CD4-positive, alpha-beta memory T cell (primary cell): Measurements from ENCODE around the gene ITPR2. TPM values are rescaled to one million over a fixed set of nuclear protein-coding genes. Genes with fewer than 3 reads are reported as not detected.

Experiments
- CTCF ChIA-PET: fragments of 350-600 bp; sonication (Branson Sonifier 250); formaldehyde crosslinking; loops from one replicate; lab custom pipeline; 2021; ENCODE audit warnings: inconsistent platforms; ENCODE audit not compliant: partially characterized antibody; lab: Charles Lee
- POLR2A ChIA-PET: fragments of 350-600 bp; sonication (Branson Sonifier 250); formaldehyde crosslinking; loops from one replicate; lab custom pipeline; 2021; ENCODE audit not compliant: partially characterized antibody; lab: Charles Lee
- DNase-seq, 5 donors: peaks; one replicate each; pipeline versions ENCODE4 v3.0.0 to v3.0.0-alpha.2; 2020 to 2022; ENCODE audit warnings: mixed read lengths in 1 of 5
- H3K27ac ChIP-seq: one replicate; pipeline ENCODE4 v1.7.0; 2013; ENCODE audit warnings: low read depth, low read length
- H3K27me3 ChIP-seq: 2 replicates; pipeline ENCODE4 v1.7.0; 2013; ENCODE audit warnings: mild to moderate bottlenecking, low read length, moderate library complexity; ENCODE audit not compliant: insufficient read depth
- H3K36me3 ChIP-seq: 2 replicates; pipeline ENCODE4 v1.7.0; 2013; ENCODE audit warnings: mild to moderate bottlenecking, low read length, moderate library complexity; ENCODE audit not compliant: insufficient read depth
- H3K4me1 ChIP-seq: 2 replicates; pipeline ENCODE4 v1.7.0; 2013; ENCODE audit warnings: mild to moderate bottlenecking, low read length, moderate library complexity; ENCODE audit not compliant: insufficient read depth
- H3K4me3 ChIP-seq, 2 donors: one replicate each; pipeline ENCODE4 v1.7.0; 2013; ENCODE audit warnings: low read length in 2 of 2, mild to moderate bottlenecking in 1 of 2
- H3K9me3 ChIP-seq, 2 donors: one replicate each; pipeline ENCODE4 v1.7.0; 2013; ENCODE audit warnings: low read length in 2 of 2, control low read depth in 1 of 2; ENCODE audit not compliant: control insufficient read depth in 1 of 2
- H3K27ac Mint-ChIP-seq, 7 donors: one replicate each; pipeline ENCODE4 v1.8.0; 2020 to 2021; ENCODE audit warnings: mixed read lengths in 7 of 7, mild to moderate bottlenecking in 6 of 7, inconsistent platforms in 3 of 7, moderate library complexity in 3 of 7
- H3K27me3 Mint-ChIP-seq, 2 donors: one replicate each; pipeline ENCODE4 v1.8.0; 2020 to 2021; ENCODE audit warnings: mixed read lengths in 2 of 2
- H3K36me3 Mint-ChIP-seq, 2 donors: one replicate each; pipeline ENCODE4 v1.8.0; 2020 to 2021; ENCODE audit warnings: mixed read lengths in 2 of 2, inconsistent platforms in 1 of 2, mild to moderate bottlenecking in 1 of 2
- H3K4me1 Mint-ChIP-seq, 4 donors: one replicate each; pipeline ENCODE4 v1.8.0; 2020 to 2021; ENCODE audit warnings: mixed read lengths in 4 of 4, mild to moderate bottlenecking in 1 of 4
- H3K4me3 Mint-ChIP-seq, 8 donors: one replicate each; pipeline ENCODE4 v1.8.0; 2020 to 2021; ENCODE audit warnings: mixed read lengths in 8 of 8, mild to moderate bottlenecking in 7 of 8, moderate library complexity in 6 of 8, inconsistent platforms in 3 of 8
- H3K9me3 Mint-ChIP-seq, 8 donors: one replicate each; pipeline ENCODE4 v1.8.0; 2020 to 2021; ENCODE audit warnings: mixed read lengths in 8 of 8, mild to moderate bottlenecking in 5 of 8, inconsistent platforms in 3 of 8, moderate library complexity in 1 of 8
- intact Hi-C: fragments of 100-400 bp; cut with micrococcal nuclease; formaldehyde crosslinking; loops from one replicate; pipeline ENCODE4 v1.15.1; 2023
- polyA plus RNA-seq, 2 donors: library from polyadenylated mRNA; unstranded; fragments of 300-500 nt; fragmentation: Illumina TruSeq; gene quantifications; one replicate each; pipeline ENCODE4 v1.2.3, GENCODE V29; 2021
- total RNA-seq, 2 experiments: library from RNA; stranded (reverse); gene quantifications; one replicate each; pipeline ENCODE4 v1.2.3, GENCODE V29; 2021

ITPR2 gene
- total and polyA plus RNA-seq, 4 experiments from 2014 or later = 4.7 to 55.6 (median 34.1) TPM

DNA sequence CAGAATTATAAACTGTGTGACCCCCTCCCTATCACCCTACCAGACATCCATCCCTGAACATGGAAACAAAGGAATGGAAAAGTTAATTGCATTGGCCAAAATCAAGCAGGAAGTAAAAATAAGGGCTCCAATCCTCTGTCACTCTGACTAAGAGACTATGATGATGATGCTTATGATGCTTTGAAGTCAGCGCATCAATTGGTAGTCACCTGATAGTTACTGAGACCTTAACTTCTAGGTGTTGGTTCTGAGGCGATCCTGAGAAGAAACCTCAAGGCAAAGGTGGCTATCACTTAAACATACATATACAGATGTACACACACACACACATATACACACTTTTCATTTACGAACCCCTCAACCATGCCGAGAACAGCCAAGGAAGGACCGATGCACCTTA lies 6.6 kb downstream of the ITPR2 start:
- Histone ChIP-seq H3K27me3 (no peaks in the 10 kb centered on the region), H3K4me1 (peaks cover 22% of the 10 kb centered on the region), H3K4me3 (no peak overlapping the region), H3K27ac (no peak overlapping the region), H3K36me3 (no peaks in the 10 kb centered on the region), H3K9me3 (no peaks in the 10 kb centered on the region)
- ChIA-PET CTCF (interaction anchor here (1.2 kb wide), 1 partner anchor 189 kb away, joined by 3 read pairs; no protein-coding TSS in a partner anchor), POLR2A (no interaction called here)
- Mint-ChIP-seq H3K36me3 (peaks cover 0 to 3% of the 10 kb centered on the region in 2 donors), H3K4me3 (no peak overlapping the region), H3K9me3 (peaks cover 0 to 2% (median 0%) of the 10 kb centered on the region in 8 donors), H3K27ac (no peak overlapping the region), H3K4me1 (peaks cover 44 to 62% (median 50%) of the 10 kb centered on the region in 4 donors), H3K27me3 (no peaks in the 10 kb centered on the region)
- intact Hi-C loops = no loop called here
- no peak for DNase-seq

DNA sequence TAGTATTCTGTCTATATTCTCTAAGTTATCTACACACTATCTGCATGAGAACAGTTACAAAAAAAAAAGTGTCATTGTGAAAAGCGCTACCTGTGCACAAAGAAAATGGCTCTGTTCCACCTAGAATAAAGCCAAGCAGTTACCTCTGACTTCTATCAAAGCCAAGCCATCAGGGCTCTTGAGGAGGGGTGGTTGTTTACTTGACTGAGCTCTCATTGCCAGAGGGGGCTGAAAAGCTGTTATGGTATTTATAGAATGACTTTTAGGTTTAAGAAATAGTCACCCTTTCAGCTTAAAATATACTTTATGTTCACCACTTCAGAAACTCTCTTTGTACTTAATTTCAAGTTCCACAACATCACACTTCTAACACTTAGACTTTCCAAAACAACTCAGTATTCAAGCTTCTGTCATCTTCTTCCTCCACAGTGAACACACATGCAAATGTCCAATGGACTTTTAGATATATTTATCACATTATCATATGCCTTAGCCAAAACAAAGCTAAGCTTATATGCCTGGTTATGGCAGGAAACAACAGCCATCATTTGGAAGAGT lies 7.5 kb downstream of the ITPR2 start:
- Mint-ChIP-seq H3K9me3 (peaks cover 0 to 2% (median 0%) of the 10 kb centered on the region in 8 donors), H3K4me3 (no peak overlapping the region), H3K36me3 (peaks cover 0 to 3% of the 10 kb centered on the region in 2 donors), H3K4me1 (peaks cover 37 to 60% (median 43%) of the 10 kb centered on the region in 4 donors), H3K27me3 (no peaks in the 10 kb centered on the region), H3K27ac (peak overlapping the region in 1 of 7 donors; percentile 14)
- Histone ChIP-seq H3K4me3 (no peak overlapping the region), H3K27me3 (no peaks in the 10 kb centered on the region), H3K36me3 (no peaks in the 10 kb centered on the region), H3K4me1 (peaks cover 13% of the 10 kb centered on the region), H3K9me3 (no peaks in the 10 kb centered on the region), H3K27ac (no peak overlapping the region)
- ChIA-PET POLR2A (no interaction called here), CTCF (interaction anchor here (1.2 kb wide), 1 partner anchor 190 kb away, joined by 3 read pairs; no protein-coding TSS in a partner anchor)
- intact Hi-C loops = no loop called here
- no peak for DNase-seq

GRCh38 chr12:26823390-26823789 lies 9.6 kb downstream of the ITPR2 start:
- DNase-seq = no peak
- Histone ChIP-seq H3K27me3 (no peaks in the 10 kb centered on the region), H3K9me3 (no peaks in the 10 kb centered on the region), H3K4me3 (no peak overlapping the region), H3K36me3 (no peaks in the 10 kb centered on the region), H3K4me1 (peaks cover 2% of the 10 kb centered on the region), H3K27ac (no peak overlapping the region)
- ChIA-PET POLR2A (interaction anchor here (3.9 kb wide), 1 partner anchor 9 kb away, joined by 19 read pairs; the partner anchor contains the start of gene ITPR2), CTCF (no interaction called here)
- Mint-ChIP-seq H3K27me3 (no peaks in the 10 kb centered on the region), H3K4me3 (no peak overlapping the region), H3K9me3 (peaks cover 0 to 2% (median 0%) of the 10 kb centered on the region in 8 donors), H3K4me1 (peaks cover 25 to 41% (median 27%) of the 10 kb centered on the region in 4 donors), H3K36me3 (peaks cover 0 to 3% of the 10 kb centered on the region in 2 donors), H3K27ac (no peak overlapping the region)
- intact Hi-C loops = no loop called here

DNA sequence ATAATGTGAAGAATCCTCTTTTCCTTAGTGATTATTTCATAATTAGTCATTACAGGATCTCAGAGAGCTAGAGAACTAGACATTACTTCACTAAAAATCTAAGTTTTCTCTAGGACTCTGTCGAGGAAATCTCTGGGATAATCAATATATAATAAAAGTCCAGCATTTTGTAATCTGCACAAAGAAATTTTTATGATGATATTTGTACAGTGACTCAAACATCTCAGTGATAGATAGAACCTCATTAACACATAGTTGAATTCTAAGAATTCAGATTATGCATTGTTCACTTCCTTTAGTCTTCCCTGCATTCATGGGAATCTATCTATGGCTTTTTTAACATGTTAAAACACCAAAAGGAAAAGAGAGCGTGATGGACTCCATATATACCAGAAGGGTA lies 11.0 kb downstream of the ITPR2 start:
- CTCF ChIA-PET = interaction anchor here (1.1 kb wide), 2 partner anchors 12 kb away, joined by 3 to 7 read pairs; partner anchors contain the start of gene ITPR2

GRCh38 chr12:26821212-26821701 lies 11.7 kb downstream of the ITPR2 start:
- Mint-ChIP-seq H3K4me3 (no peak overlapping the region), H3K4me1 (peaks cover 7 to 31% (median 14%) of the 10 kb centered on the region in 4 donors), H3K27ac (no peak overlapping the region), H3K27me3 (no peaks in the 10 kb centered on the region), H3K9me3 (no peaks in the 10 kb centered on the region), H3K36me3 (peaks cover 3 to 15% of the 10 kb centered on the region in 2 donors)
- ChIA-PET POLR2A (interaction anchor here (3.9 kb wide), 1 partner anchor 12 kb away, joined by 19 read pairs; the partner anchor contains the start of gene ITPR2), CTCF (interaction anchor here (1.1 kb wide), 2 partner anchors 12 kb away, joined by 3 to 7 read pairs; partner anchors contain the start of gene ITPR2)
- Histone ChIP-seq H3K9me3 (no peaks in the 10 kb centered on the region), H3K4me1 (no peaks in the 10 kb centered on the region), H3K4me3 (no peak overlapping the region), H3K36me3 (no peaks in the 10 kb centered on the region), H3K27me3 (no peaks in the 10 kb centered on the region), H3K27ac (no peak overlapping the region)
- no peak for DNase-seq
- intact Hi-C loops = no loop called here

More for the DNA sequence above, 11.0 kb downstream of the ITPR2 start:
- intact Hi-C loops = no loop called here
- Histone ChIP-seq H3K27me3 (no peaks in the 10 kb centered on the region), H3K27ac (no peak overlapping the region), H3K9me3 (no peaks in the 10 kb centered on the region), H3K4me1 (no peaks in the 10 kb centered on the region), H3K36me3 (no peaks in the 10 kb centered on the region), H3K4me3 (no peak overlapping the region)
- no peaks in the 10 kb centered on the region for H3K27me3 Mint-ChIP-seq
- POLR2A ChIA-PET = interaction anchor here (3.9 kb wide), 1 partner anchor 11 kb away, joined by 19 read pairs; the partner anchor contains the start of gene ITPR2
- no peak overlapping the region for H3K27ac Mint-ChIP-seq
- peaks cover 3 to 9% of the 10 kb centered on the region in 2 donors for H3K36me3 Mint-ChIP-seq
- H3K4me3 Mint-ChIP-seq = no peak overlapping the region
- no peaks in the 10 kb centered on the region for H3K9me3 Mint-ChIP-seq
- DNase-seq = no peak
- peaks cover 14 to 33% (median 19%) of the 10 kb centered on the region in 4 donors for H3K4me1 Mint-ChIP-seq

DNA sequence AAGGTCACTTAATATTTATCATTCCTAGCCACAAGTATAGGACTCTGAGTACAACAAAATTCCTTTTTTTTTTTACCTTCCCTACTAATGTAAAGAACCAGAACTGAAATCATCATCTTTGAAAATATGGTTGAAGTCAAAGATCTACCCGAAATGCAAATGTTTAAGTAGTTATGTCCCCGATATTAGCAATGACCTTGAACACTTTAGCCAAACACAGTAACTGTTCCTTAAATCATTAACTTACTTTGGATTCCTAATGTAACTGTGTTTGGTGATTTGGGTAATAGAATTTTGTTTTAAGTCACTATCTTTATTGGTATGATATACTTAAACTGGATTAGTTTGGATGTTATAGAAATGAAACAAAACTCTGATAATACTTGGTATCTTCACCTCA lies 14.4 kb downstream of the ITPR2 start:
- Mint-ChIP-seq H3K27me3 (no peaks in the 10 kb centered on the region), H3K27ac (no peak overlapping the region), H3K9me3 (no peaks in the 10 kb centered on the region), H3K4me3 (no peak overlapping the region), H3K36me3 (peaks cover 5 to 16% of the 10 kb centered on the region in 2 donors), H3K4me1 (peaks cover 0 to 22% (median 9%) of the 10 kb centered on the region in 4 donors)
- Histone ChIP-seq H3K27me3 (no peaks in the 10 kb centered on the region), H3K36me3 (no peaks in the 10 kb centered on the region), H3K4me1 (no peaks in the 10 kb centered on the region), H3K9me3 (no peaks in the 10 kb centered on the region), H3K4me3 (no peak overlapping the region), H3K27ac (no peak overlapping the region)
- intact Hi-C loops = no loop called here
- ChIA-PET CTCF (no interaction called here), POLR2A (no interaction called here)
- no peak for DNase-seq

- H3K27me3 Mint-ChIP-seq = no peaks in the 10 kb centered on the region
- H3K9me3 ChIP-seq = no peaks in the 10 kb centered on the region
- H3K36me3 ChIP-seq = no peaks in the 10 kb centered on the region
- no peaks in the 10 kb centered on the region for H3K4me1 ChIP-seq
- no peaks in the 10 kb centered on the region for H3K27me3 ChIP-seq
- no peak overlapping the region for H3K27ac Mint-ChIP-seq
- H3K4me3 ChIP-seq = no peak overlapping the region
- H3K4me3 Mint-ChIP-seq = no peak overlapping the region
- intact Hi-C loops = no loop called here
- peaks cover 7 to 20% of the 10 kb centered on the region in 2 donors for H3K36me3 Mint-ChIP-seq
- H3K27ac ChIP-seq = no peak overlapping the region
- no peaks in the 10 kb centered on the region for H3K9me3 Mint-ChIP-seq
- no peak for DNase-seq
- ChIA-PET CTCF (no interaction called here), POLR2A (no interaction called here)
- peaks cover 0 to 18% (median 9%) of the 10 kb centered on the region in 4 donors for H3K4me1 Mint-ChIP-seq
These were observed 14.8 kb downstream of the ITPR2 start for GRCh38 chr12:26818201-26818600.
